SK-N-MC (cell line): ENCODE results near the gene ZSWIM4.
A peak's percentile ranks its signal among the peaks of the same experiment; 100 is the strongest.

Experiments
- DNase-seq: peaks from one replicate; pipeline ENCODE4 v3.0.0-alpha.2; 2011; ENCODE audit warnings: low read depth, low spot score
- H3K27ac ChIP-seq: fragments of 200-600 bp; sonication (generic); 2 replicates; pipeline ENCODE4 v1.5.1; 2016; ENCODE audit warnings: mixed run types
- H3K36me3 ChIP-seq: fragments of 200-600 bp; sonication (generic); 2 replicates; pipeline ENCODE4 v1.6.1; 2017; ENCODE audit warnings: antibody characterized with exemption, low read length, mixed read lengths; ENCODE audit not compliant: insufficient read depth
- H3K4me3 ChIP-seq: fragments of 200-600 bp; sonication (generic); 2 replicates; pipeline ENCODE4 v1.5.1; 2016
- H3K9ac ChIP-seq: fragments of 200-600 bp; sonication (generic); 2 replicates; pipeline ENCODE4 v1.8.0; 2017; ENCODE audit warnings: mixed run types, mixed read lengths; ENCODE audit not compliant: insufficient read length
- H3K9me3 ChIP-seq: fragments of 200-600 bp; sonication (generic); 2 replicates; pipeline ENCODE4 v1.6.1; 2017; ENCODE audit warnings: low read depth, mild to moderate bottlenecking, antibody characterized with exemption, low read length, moderate library complexity, mixed read lengths
- EZH2 ChIP-seq: fragments of 200-600 bp; sonication (generic); IDR thresholded peaks from one replicate; pipeline ENCODE4 v1.6.1; 2017; ENCODE audit warnings: antibody characterized with exemption
- FOXP2 ChIP-seq: optimal IDR thresholded peaks from 2 replicates; pipeline ENCODE3; 2011; ENCODE audit warnings: mild to moderate bottlenecking, moderate library complexity; ENCODE audit not compliant: insufficient read depth; ENCODE audit errors: extremely low read length, control extremely low read depth
- POLR2AphosphoS5 ChIP-seq: IDR thresholded peaks from 2 replicates; pipeline ENCODE4 v1.6.1; 2012; ENCODE audit warnings: mild to moderate bottlenecking, low read depth, low read length, borderline replicate concordance

ZSWIM4 gene

DNA sequence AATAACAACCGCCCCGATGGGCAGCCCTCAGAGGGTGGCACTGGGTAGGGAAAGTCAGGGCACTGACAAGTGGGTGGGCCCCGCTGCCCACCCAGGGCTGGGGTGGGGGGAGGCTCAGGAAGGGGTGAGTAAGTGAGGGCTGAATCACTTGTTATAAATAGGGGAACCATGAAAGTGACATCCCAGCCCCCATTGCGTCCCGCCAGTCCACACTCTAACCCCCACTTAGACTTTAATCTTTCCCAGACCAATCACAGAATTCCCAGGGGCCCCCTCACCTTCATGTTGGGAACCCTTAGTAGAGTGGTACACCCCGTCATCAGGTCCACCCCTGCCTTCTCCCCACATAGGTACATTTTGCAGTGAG lies 44.7 kb downstream of the ZSWIM4 start:
- H3K36me3 ChIP-seq: peaks cover 32% of the 10 kb centered on the region
- peak overlapping the region; percentile 80 for H3K4me3 ChIP-seq
- no peaks in the 10 kb centered on the region for H3K9me3 ChIP-seq
- peak overlapping the region; percentile 91 for H3K27ac ChIP-seq
- no peak for TF ChIP-seq FOXP2
- no peak for TF ChIP-seq EZH2
- no peak; the same call in none of the 2 replicates for TF ChIP-seq POLR2AphosphoS5
- peak overlapping the region; percentile 85 for H3K9ac ChIP-seq
- no peak for DNase-seq

GRCh38 chr19:13840305-13841085 lies 45.3 kb downstream of the ZSWIM4 start:
- H3K27ac ChIP-seq: peak overlapping the region; percentile 91
- TF ChIP-seq FOXP2 (no peak), EZH2 (no peak), POLR2AphosphoS5 (no peak)
- DNase-seq: no peak
- peaks cover 32% of the 10 kb centered on the region for H3K36me3 ChIP-seq
- peak overlapping the region; percentile 80 for H3K4me3 ChIP-seq
- H3K9me3 ChIP-seq: no peaks in the 10 kb centered on the region
- H3K9ac ChIP-seq: peak overlapping the region; percentile 85

DNA sequence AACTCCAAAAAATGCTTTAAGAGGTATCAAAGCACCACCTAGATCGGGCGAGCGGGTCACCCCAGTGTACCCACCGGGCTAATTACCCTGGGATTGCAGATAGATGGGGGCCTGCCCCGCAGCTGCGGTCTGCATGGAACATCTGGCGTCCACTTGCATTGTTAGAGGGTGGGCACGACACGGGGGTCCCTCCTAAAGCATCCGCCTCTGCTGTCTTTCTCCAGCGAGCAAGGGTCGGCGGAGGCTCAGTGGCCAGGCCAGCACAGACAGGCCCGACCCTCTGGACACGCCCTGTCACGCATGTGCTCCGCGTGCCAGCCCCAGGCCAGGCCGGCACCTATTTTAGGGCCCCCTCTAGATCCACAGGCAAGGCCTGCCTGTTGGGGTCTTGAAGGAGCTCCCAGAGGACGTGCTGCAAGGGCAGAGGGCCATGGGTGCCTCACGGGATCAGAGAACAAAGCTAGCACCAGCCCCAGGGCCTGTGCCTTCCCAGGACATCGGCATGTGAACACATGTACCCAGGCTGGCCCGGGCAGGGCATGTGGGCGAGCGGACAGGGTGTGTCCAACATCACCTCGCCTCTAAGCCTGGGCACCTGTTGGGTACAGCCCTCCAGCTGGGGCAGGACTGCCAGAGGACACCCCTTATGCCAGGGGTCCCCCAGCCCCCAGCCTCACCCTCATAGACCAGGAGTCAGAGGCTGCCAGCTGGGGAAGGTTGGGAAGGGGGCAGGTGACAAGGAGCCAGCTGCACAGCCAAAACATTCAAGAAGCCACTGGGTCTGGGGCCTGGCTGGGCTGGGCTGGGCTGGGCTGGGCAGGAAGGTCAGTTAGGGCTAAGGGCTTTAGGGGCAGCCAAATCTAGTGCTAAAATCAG lies 46.1 kb downstream of the ZSWIM4 start:
- TF ChIP-seq EZH2 (no peak), POLR2AphosphoS5 (no peak; the same call in 1 of the 2 replicates), FOXP2 (no peak)
- Histone ChIP-seq H3K27ac (peak overlapping the region; percentile 91), H3K9ac (peak overlapping the region; percentile 85), H3K4me3 (peak overlapping the region; percentile 80), H3K36me3 (peaks cover 26% of the 10 kb centered on the region), H3K9me3 (no peaks in the 10 kb centered on the region)
- DNase-seq: no peak

DNA sequence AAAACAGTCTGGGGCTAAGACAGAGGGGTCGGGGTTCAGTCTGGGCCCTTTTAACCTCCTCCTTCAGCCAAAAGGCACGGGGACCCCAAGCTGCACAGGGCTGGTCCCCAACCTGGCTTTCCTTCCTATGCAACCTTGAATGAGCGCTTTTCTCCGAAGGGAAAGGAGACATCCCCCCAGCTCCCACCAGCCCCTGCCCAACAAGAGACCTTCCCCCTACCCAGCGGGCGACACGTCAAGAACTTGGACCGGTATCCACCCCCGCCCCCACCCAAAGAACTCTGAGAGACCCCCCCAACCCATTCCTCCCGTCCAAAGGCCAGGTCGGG lies 46.7 kb downstream of the ZSWIM4 start:
- TF ChIP-seq EZH2 (no peak), POLR2AphosphoS5 (no peak), FOXP2 (no peak)
- DNase-seq: no peak
- Histone ChIP-seq H3K9me3 (no peaks in the 10 kb centered on the region), H3K4me3 (peak overlapping the region; percentile 80), H3K27ac (peak overlapping the region; percentile 91; the same call in 1 of the 2 replicates), H3K36me3 (peaks cover 22% of the 10 kb centered on the region), H3K9ac (peak overlapping the region; percentile 85)

DNA sequence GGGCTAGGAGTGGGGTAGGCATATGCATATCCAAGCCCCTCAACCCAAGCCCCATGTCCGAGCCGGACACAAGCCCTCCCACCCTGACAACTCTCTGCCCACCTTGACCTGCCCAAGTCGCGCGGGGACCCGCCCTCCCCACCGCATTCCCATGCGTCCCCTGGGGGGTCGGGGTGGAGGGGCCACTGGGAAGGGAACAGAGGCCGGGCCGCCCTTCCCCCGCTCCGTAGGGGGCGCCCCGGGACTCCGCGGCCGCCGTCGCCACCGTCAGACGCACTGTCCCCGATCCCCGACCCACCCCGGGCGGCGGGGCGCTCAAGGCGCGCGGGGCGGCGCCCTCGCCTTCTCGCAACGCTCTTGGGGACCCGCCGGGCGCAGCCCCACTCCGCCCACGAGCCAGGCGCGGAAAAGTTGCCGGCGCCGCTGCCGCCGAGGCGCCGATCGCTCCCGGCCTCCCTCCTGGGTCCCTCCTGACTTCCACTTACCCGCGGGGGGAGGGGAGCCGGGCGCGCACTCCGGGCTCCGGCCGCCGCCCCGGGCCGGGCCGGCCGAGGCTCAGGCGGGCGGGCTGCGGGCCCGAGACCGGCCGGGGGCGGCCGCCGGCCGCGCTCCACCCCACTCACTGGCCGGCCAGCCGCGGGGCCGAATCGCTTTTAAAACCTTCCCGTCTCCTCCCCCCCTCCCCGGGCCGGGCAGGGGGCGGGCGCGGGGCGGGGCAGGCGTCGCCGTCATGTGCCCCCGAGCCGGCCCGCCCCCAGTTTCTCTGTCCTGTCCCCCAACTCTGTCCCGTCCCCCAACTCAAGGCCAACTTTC lies 47.3 kb downstream of the ZSWIM4 start:
- H3K9me3 ChIP-seq: no peaks in the 10 kb centered on the region
- peak overlapping the region; percentile 95 for H3K27ac ChIP-seq
- no peak for TF ChIP-seq EZH2
- no peak; the same call in 1 of the 2 replicates for TF ChIP-seq POLR2AphosphoS5
- no peak for TF ChIP-seq FOXP2
- peaks cover 18% of the 10 kb centered on the region for H3K36me3 ChIP-seq
- peak overlapping the region; percentile 80 for H3K4me3 ChIP-seq
- no peak for DNase-seq
- peak overlapping the region; percentile 85 for H3K9ac ChIP-seq

DNA sequence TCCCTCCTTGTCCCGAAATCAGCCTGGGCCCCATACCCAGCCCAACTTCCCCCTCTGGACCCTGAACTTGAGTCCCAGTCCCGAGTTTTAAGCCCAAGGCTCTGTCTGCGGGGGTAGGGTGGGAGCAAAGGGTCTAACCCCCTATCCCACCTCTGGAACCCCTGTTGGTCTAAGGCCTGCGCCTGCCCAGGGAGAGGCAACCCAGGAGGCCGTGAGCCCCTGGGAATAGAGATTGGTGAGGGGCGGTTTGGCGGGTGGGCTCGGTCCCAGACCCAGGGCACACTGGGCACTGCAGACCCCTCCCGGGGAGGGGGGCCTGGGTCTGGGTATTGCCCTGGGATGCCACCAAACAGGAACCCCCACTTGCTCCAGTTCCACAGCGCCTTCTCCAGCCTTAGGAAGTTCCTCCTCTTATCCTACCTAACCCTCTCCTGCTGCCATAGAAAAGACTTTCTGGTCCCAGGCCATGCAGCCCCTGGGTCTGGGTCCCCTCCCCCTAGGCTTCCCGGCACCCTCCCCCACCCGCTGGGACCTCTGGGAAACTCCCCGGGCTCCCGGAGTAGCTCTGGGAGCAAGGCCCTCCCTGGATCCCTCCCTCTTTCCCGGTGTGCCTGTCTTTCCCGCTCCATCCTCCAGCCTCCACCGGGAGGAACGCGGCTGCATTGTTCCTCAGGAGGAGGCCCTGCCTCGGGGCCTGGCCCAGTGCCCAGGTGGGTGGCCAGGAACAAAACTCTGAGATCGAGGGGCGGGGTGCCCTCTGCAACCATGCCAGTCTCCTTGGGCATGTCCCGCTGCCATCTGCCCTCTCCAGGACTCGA lies 48.1 kb downstream of the ZSWIM4 start:
- peaks cover 14% of the 10 kb centered on the region for H3K36me3 ChIP-seq
- TF ChIP-seq FOXP2 (no peak), POLR2AphosphoS5 (peak; percentile 10; the same call in 1 of the 2 replicates)
- H3K4me3 ChIP-seq: peak overlapping the region; percentile 80
- H3K27ac ChIP-seq: peak overlapping the region; percentile 95
- DNase-seq: no peak
- H3K9ac ChIP-seq: peak overlapping the region; percentile 78
- no peaks in the 10 kb centered on the region for H3K9me3 ChIP-seq

DNA sequence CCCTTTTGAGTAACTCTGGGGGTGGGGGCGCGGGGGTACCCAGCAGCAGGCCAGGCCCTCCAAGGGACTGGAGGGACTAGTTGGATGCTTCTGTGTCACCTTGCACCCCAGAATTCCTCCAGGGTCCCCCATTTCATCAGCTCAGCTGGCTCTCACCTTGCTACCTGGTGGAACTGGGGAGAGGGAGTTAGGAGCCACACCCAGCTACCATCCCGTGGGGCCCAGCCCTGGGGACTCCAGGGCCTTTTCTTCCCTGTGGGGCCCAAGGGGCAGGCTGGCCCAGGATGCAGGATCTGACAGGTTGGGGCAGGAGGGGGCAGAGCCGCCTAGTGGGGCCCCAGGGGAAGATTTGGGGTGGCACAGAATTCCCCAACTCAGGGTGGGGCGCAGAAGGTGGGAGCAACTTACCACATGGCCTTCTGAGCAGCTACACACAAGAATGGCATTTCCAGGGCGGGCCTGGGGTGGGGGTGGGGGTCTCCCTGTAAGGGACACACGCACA lies 48.9 kb downstream of the ZSWIM4 start:
- no peak overlapping the region for H3K9ac ChIP-seq
- peak overlapping the region; percentile 95 for H3K27ac ChIP-seq
- no peaks in the 10 kb centered on the region for H3K9me3 ChIP-seq
- DNase-seq: no peak
- no peak overlapping the region; the same call in 1 of the 2 replicates for H3K4me3 ChIP-seq
- TF ChIP-seq FOXP2: no peak
- no peak for TF ChIP-seq POLR2AphosphoS5
- no peak for TF ChIP-seq EZH2
- peaks cover 8% of the 10 kb centered on the region; the same call in 1 of the 2 replicates for H3K36me3 ChIP-seq
